Heart right ventricle (tissue), 16 donors: ENCODE results near the gene BCL10. TPM values are rescaled to one million over a fixed set of nuclear protein-coding genes. Genes with fewer than 3 reads are reported as not detected.

Source experiments
- ATAC-seq, 8 donors: fragments of 200-7000 bp; cut with Tn5 transposase; one replicate each; pipeline ENCODE4 v1.9.1; 2020; ENCODE audit warnings: mild to moderate bottlenecking in 8 of 8, moderate library complexity in 8 of 8, moderate number of reproducible peaks in 1 of 8
- DNase-seq, 2 donors: peaks; one replicate each; pipeline ENCODE4 v3.0.0-alpha.2; 2020
- H3K27ac ChIP-seq, 10 donors: fragments of 200-600 bp; sonication (generic) in 2 of 10; one replicate each; pipeline versions ENCODE4 v1.5.0 to v1.8.0; 2020 to 2022; ENCODE audit warnings: mild to moderate bottlenecking in 3 of 10
- H3K27me3 ChIP-seq, 7 donors: fragments of 200-600 bp; one replicate each; pipeline ENCODE4 v1.8.0; 2021 to 2022; ENCODE audit warnings: mild to moderate bottlenecking in 2 of 7
- H3K36me3 ChIP-seq, 9 donors: fragments of 200-600 bp; sonication (generic) in 1 of 9; one replicate each; pipeline versions ENCODE4 v1.5.0 to v1.8.0; 2020 to 2022; ENCODE audit warnings: mild to moderate bottlenecking in 2 of 9
- H3K4me1 ChIP-seq, 9 donors: fragments of 200-600 bp; sonication (generic) in 1 of 9; one replicate each; pipeline versions ENCODE4 v1.5.0 to v1.8.0; 2020 to 2022; ENCODE audit warnings: mild to moderate bottlenecking in 4 of 9
- H3K4me3 ChIP-seq, 10 donors: fragments of 200-600 bp; sonication (generic) in 2 of 10; one replicate each; pipeline versions ENCODE4 v1.5.0 to v1.8.0; 2020 to 2022; ENCODE audit warnings: mild to moderate bottlenecking in 7 of 10, moderate library complexity in 2 of 10
- H3K9me3 ChIP-seq, 11 donors: fragments of 200-600 bp in 10 of 11; sonication (generic) in 2 of 11; one replicate each; pipeline versions ENCODE4 v1.5.0 to v1.8.0; 2013 to 2022; ENCODE audit warnings: mild to moderate bottlenecking in 2 of 11, control low read depth in 1 of 11, moderate library complexity in 1 of 11
- WGBS, 2 donors: extraction: QIAGEN DNeasy Blood & Tissue Kit; methylation state at CpG; one replicate each; pipeline ENCODE4 v1.1.7; 2013; ENCODE audit warnings: inconsistent platforms in 1 of 2; 5-methylcytosine and 5-hydroxymethylcytosine counted together
- intact Hi-C, 10 donors: fragments of 100-400 bp; cut with DNase I; formaldehyde crosslinking; loops; one replicate each; pipeline versions ENCODE4 v1.11.1 to v1.14.2; 2022
- polyA plus RNA-seq, 2 donors: library from polyadenylated mRNA; stranded (reverse); fragments of 200-250 nt; gene quantifications; one replicate each; pipeline ENCODE4 v1.2.3, GENCODE V29; 2013
- total RNA-seq, 10 donors: library from RNA; stranded (reverse); fragmentation: NEBNext Ultra II Directional in 3 of 10; extraction: Animal tissue kit (Norgen Biotek cat#: 25700) in 3 of 10; gene quantifications; one replicate each; pipeline versions ENCODE4 v1.2.1 to v1.2.4, GENCODE V29; 2021 to 2023
- TF ChIP-seq, protein P1 (sequence below), 9 donors: fragments of 200-600 bp; sonication (generic) in 2 of 9; IDR thresholded peaks; one replicate each; pipeline versions ENCODE4 v1.5.0 to v1.8.0; 2021 to 2022; ENCODE audit warnings: antibody characterized with exemption in 9 of 9, mild to moderate bottlenecking in 5 of 9, moderate library complexity in 1 of 9
- donor health status: Arrhythmogenic right ventricular cardiomyopathy.
- donor health status: ischemic (EF 13 %, LVEDD 7.1; RV severe dilation, severe dysfunction).
- donor health status: healthy with polysubstance abuse.
- donor health status: DM: no; HTN: yes; CAD: no.
- donor health status: DM: no; HTN: no; CAD: no.
- donor health status: ischemic (EF 25% LVEDD 6.9; RV normal size, moderate dysfunction).
- donor health status: ischemic (EF 25% LVEDD 5.7; RV mildly dilated, moderate dysfunction).
- donor health status: healthy.
- donor health status: DM: yes; HTN: yes; CAD: no.
- donor health status: Ischemic cardiomyopathy.
- donor health status: ischemic (EF 35%, LVEDD 5.7; RV mildly dilated, moderate dysfunction).
- donor health status: nonischemic (EF 11% LVEDD 7.7; RV severe dilation, severe dysfunction).
- donor health status: DM: yes; HTN: yes; CAD: no.
- donor health status: PGD.
- donor health status: ischemic (EF 29% LVEDD 5.4; RV normal size, mild dysfunction).
- donor health status: nonischemic (EF 23%, LVEDD 6.1; RV moderate dilation, normal function).

BCL10 gene
- total and polyA plus RNA-seq, 12 donors = 4.1 to 15.3 (median 8.9) TPM

DNA sequence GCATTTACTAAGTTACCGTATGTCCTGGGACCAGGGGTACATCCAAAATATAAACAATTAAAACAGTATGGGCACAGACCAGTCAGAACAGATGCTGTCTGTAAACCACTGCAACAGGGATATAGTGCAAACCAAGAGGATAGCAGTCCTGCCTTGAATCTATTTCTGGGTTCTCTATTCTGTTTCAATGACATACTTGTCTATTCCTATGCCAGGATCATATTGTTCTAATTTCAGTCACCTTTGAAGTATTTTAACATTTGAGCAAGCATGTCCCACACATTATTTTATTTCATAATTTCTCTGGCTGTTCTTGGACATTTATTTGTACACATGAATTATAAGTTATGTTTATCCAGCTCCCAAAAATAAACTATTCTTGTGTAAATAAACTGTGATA is 47.5 kb downstream of the BCL10 start:
- TF ChIP-seq, protein P1, sequence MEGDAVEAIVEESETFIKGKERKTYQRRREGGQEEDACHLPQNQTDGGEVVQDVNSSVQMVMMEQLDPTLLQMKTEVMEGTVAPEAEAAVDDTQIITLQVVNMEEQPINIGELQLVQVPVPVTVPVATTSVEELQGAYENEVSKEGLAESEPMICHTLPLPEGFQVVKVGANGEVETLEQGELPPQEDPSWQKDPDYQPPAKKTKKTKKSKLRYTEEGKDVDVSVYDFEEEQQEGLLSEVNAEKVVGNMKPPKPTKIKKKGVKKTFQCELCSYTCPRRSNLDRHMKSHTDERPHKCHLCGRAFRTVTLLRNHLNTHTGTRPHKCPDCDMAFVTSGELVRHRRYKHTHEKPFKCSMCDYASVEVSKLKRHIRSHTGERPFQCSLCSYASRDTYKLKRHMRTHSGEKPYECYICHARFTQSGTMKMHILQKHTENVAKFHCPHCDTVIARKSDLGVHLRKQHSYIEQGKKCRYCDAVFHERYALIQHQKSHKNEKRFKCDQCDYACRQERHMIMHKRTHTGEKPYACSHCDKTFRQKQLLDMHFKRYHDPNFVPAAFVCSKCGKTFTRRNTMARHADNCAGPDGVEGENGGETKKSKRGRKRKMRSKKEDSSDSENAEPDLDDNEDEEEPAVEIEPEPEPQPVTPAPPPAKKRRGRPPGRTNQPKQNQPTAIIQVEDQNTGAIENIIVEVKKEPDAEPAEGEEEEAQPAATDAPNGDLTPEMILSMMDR (IDR thresholded peaks at IDR 0.05) = no peak
- H3K27me3 ChIP-seq = no peaks in the 10 kb centered on the region
- no peak for DNase-seq
- no peaks in the 10 kb centered on the region for H3K9me3 ChIP-seq
- WGBS, 2 donors = 40 to 53% methylated on average over 1 of the region's 1 CpG
- no peak overlapping the region for H3K4me3 ChIP-seq
- peaks cover 0 to 36% (median 17%) of the 10 kb centered on the region in 9 donors for H3K4me1 ChIP-seq
- H3K27ac ChIP-seq = peak overlapping the region; percentile 5 to 77 (median 68)
- peak; percentile 57 to 88 (median 69) for ATAC-seq
- H3K36me3 ChIP-seq = no peaks in the 10 kb centered on the region
- intact Hi-C loops = no loop called here

DNA sequence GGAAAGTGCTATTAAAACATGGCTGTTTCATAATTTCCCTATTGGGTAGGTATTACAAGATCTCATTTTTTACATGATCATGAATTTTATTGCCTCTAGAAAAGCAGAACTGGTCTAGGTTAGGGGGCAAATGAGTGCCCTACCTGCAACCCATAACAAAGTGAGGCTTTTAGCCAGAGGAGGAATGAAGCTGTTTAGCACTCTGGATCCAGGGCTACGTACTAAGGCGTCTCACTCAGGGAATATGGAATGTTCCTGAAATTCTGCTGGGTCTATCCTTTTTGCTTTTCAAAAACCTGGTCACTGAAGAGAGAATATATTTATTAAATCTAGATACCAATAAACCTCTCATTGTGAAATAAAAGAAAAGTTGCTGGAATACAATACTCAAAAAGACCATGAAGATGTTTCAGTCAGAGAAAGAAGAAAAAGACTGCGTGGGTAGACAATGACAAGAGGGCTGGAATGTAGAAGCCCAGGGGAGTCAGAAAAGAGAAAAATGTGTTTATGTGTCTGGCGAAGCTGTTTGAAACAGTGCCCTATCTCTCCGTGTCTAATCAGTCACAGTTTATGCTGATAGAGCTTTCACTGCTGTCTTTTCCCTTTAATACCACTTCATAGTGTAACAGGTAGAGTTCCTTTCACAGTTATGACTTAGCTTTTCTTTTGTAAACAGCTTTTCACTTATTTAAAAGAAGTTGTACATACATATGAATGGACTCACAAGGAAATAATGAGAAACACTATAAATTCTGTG is 50.6 kb downstream of the BCL10 start:
- no peak overlapping the region for H3K4me3 ChIP-seq
- peaks cover 0 to 5% (median 0%) of the 10 kb centered on the region in 7 donors for H3K27me3 ChIP-seq
- DNase-seq (no peak), ATAC-seq (peak in 2 of 8 donors; percentile 41 to 47)
- intact Hi-C loops = loop anchor here in 1 of 10 donors (2.0 kb wide), 1 partner anchor 25 kb away; the partner anchor contains the start of gene SYDE2
- H3K36me3 ChIP-seq = no peaks in the 10 kb centered on the region
- peaks cover 0 to 45% (median 17%) of the 10 kb centered on the region in 9 donors for H3K4me1 ChIP-seq
- TF ChIP-seq, protein P1 (IDR thresholded peaks at IDR 0.05) = no peak
- peak overlapping the region; percentile 1 to 86 (median 72) for H3K27ac ChIP-seq
- no peaks in the 10 kb centered on the region for H3K9me3 ChIP-seq
- WGBS, 2 donors = 37 to 39% methylated on average over 5 of the region's 5 CpGs

DNA sequence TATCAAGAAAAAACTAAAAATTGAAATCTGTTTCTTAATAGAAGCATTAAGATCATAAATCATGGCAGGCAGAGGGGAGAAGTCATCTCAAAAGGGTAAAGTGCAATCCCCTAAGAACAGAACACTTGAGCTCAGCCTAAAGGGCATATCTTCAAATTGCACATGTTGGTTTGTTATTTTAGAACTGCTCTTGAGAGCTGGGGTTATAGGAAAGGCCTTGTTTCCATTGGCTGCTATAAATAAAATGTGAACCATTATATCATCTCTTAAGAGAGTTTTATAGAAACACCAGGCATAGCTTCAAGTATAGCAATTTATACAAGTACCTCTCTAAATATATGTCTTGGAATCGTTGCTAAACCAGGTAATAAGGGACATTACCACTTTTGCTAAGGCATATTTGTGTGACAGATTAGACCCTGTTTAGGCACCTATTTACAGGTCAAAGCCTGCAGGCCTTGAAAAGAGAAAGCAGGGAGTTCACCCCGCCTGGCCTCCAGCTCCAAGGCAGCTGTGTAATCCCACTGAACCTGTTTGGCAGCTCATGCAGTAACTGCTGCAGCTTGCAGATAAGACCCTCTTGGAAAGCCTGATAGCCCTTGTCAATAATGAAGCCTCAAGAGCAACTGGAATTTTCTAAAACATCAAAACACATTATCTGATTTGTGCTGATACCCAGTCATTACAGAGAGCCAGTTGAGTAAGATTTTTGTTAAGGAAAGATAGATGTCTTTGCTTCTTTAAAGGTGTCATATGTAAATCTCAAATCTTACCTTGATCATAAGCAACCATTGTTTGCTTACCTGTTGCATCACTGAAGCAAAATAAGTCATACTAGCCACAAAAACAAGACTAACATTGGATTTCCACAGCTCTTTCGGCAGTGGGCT is 51.5 kb downstream of the BCL10 start:
- H3K27me3 ChIP-seq = peaks cover 0 to 7% (median 0%) of the 10 kb centered on the region in 7 donors
- H3K4me3 ChIP-seq = no peak overlapping the region
- H3K27ac ChIP-seq = peak overlapping the region; percentile 1 to 86 (median 72)
- 31 to 44% methylated on average over 3 of the region's 3 CpGs for WGBS, 2 donors
- intact Hi-C loops = loop anchor here in 1 of 10 donors (2.0 kb wide), 1 partner anchor 24 kb away; the partner anchor contains the start of gene SYDE2
- peaks cover 0 to 41% (median 17%) of the 10 kb centered on the region in 9 donors for H3K4me1 ChIP-seq
- DNase-seq (peak; percentile 25 to 27), ATAC-seq (peak; percentile 72 to 89 (median 82))
- TF ChIP-seq, protein P1 (IDR thresholded peaks at IDR 0.05) = no peak
- H3K36me3 ChIP-seq = no peaks in the 10 kb centered on the region
- H3K9me3 ChIP-seq = no peaks in the 10 kb centered on the region

DNA sequence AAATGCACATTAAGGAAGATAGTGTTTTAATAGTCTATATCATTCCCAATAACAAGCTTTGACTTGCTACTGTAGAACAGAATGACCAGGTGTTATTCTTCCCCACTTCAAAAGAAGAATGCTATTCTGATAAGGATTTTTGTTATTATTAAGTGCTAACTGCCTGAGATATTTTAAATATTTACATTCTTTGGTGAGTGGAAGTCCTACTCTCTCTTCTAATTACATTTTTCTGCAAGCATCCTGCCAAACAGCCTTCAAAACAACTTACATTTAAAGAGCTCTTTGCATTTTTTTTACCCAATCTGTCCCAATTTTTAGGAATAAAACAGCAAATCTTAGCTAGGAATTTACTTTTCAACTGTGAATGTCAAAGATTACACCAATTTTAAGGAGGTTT is 52.1 kb downstream of the BCL10 start:
- no peaks in the 10 kb centered on the region for H3K9me3 ChIP-seq
- no peak overlapping the region for H3K4me3 ChIP-seq
- intact Hi-C loops = loop anchor here in 1 of 10 donors (2.0 kb wide), 1 partner anchor 23 kb away; the partner anchor contains the start of gene SYDE2
- H3K4me1 ChIP-seq = peaks cover 0 to 34% (median 17%) of the 10 kb centered on the region in 9 donors
- ATAC-seq (no peak), DNase-seq (no peak)
- TF ChIP-seq, protein P1 (IDR thresholded peaks at IDR 0.05) = no peak
- H3K27ac ChIP-seq = peak overlapping the region in 8 of 10 donors; percentile 8 to 86 (median 74)
- H3K27me3 ChIP-seq = peaks cover 0 to 13% (median 0%) of the 10 kb centered on the region in 7 donors
- no peaks in the 10 kb centered on the region for H3K36me3 ChIP-seq
